ENCODE data around the gene ATP5PF. TPM values are rescaled to one million over a fixed set of nuclear protein-coding genes. Genes with fewer than 3 reads are reported as not detected.

ATP5PF gene
- total RNA-seq, 1 donor from 2014 or later: 78.3 TPM

GRCh38 chr21:25756190-25756932, 21.7 kb upstream of the ATP5PF start:
- ATAC-seq (ENCODE audit: low read depth): no peak
- no peaks in the 10 kb centered on the region for H3K9me3 Mint-ChIP-seq
- intact Hi-C loops (cut with micrococcal nuclease): no loop called here
- no peak for DNase-seq
- H3K4me1 Mint-ChIP-seq: peaks cover 7% of the 10 kb centered on the region
- peak overlapping the region; percentile 2 for H3K27ac Mint-ChIP-seq
- H3K27me3 Mint-ChIP-seq: no peaks in the 10 kb centered on the region
- peaks cover 88% of the 10 kb centered on the region for H3K36me3 Mint-ChIP-seq (ENCODE audit: low read depth)
- ChIA-PET POLR2A (interaction anchor here (1.1 kb wide), 1 partner anchor 204 kb away, joined by 3 read pairs; no protein-coding TSS in a partner anchor), CTCF (no interaction called here)
- no peak overlapping the region for H3K4me3 Mint-ChIP-seq
- TF ChIP-seq CTCF (IDR thresholded peaks at IDR 0.05): no peak

- ChIA-PET POLR2A (no interaction called here), CTCF (no interaction called here)
- ATAC-seq (ENCODE audit: low read depth) (no peak), DNase-seq (no peak)
- H3K4me1 Mint-ChIP-seq: peaks cover 7% of the 10 kb centered on the region
- no peak for TF ChIP-seq CTCF (IDR thresholded peaks at IDR 0.05)
- intact Hi-C loops (cut with micrococcal nuclease): no loop called here
- H3K27me3 Mint-ChIP-seq: no peaks in the 10 kb centered on the region
- H3K4me3 Mint-ChIP-seq: no peak overlapping the region
- no peaks in the 10 kb centered on the region for H3K9me3 Mint-ChIP-seq
- peaks cover 78% of the 10 kb centered on the region for H3K36me3 Mint-ChIP-seq (ENCODE audit: low read depth)
- H3K27ac Mint-ChIP-seq: no peak overlapping the region
These were observed 17.7 kb upstream of the ATP5PF start for GRCh38 chr21:25752416-25752815.

- H3K27me3 Mint-ChIP-seq: no peaks in the 10 kb centered on the region
- no peak for TF ChIP-seq CTCF (IDR thresholded peaks at IDR 0.05)
- H3K36me3 Mint-ChIP-seq (ENCODE audit: low read depth): peaks cover 72% of the 10 kb centered on the region
- ATAC-seq (ENCODE audit: low read depth) (no peak), DNase-seq (no peak)
- intact Hi-C loops (cut with micrococcal nuclease): loop anchor here (2.0 kb wide), 1 partner anchor 15 kb away; no protein-coding TSS in a partner anchor
- no peak overlapping the region for H3K4me3 Mint-ChIP-seq
- CTCF ChIA-PET: no interaction called here
- no peak overlapping the region for H3K27ac Mint-ChIP-seq
- POLR2A ChIA-PET: no interaction called here
- no peaks in the 10 kb centered on the region for H3K4me1 Mint-ChIP-seq
- no peaks in the 10 kb centered on the region for H3K9me3 Mint-ChIP-seq
These were observed 15.4 kb upstream of the ATP5PF start for GRCh38 chr21:25750085-25750484.

GRCh38 chr21:25744854-25745253, 10.2 kb upstream of the ATP5PF start:
- H3K9me3 Mint-ChIP-seq: no peaks in the 10 kb centered on the region
- no peak overlapping the region for H3K27ac Mint-ChIP-seq
- H3K4me3 Mint-ChIP-seq: no peak overlapping the region
- POLR2A ChIA-PET: no interaction called here
- intact Hi-C loops (cut with micrococcal nuclease): no loop called here
- ATAC-seq (ENCODE audit: low read depth) (no peak), DNase-seq (no peak)
- no peaks in the 10 kb centered on the region for H3K27me3 Mint-ChIP-seq
- H3K4me1 Mint-ChIP-seq: peaks cover 12% of the 10 kb centered on the region
- CTCF ChIA-PET: no interaction called here
- no peak for TF ChIP-seq CTCF (IDR thresholded peaks at IDR 0.05)
- peaks cover 59% of the 10 kb centered on the region for H3K36me3 Mint-ChIP-seq (ENCODE audit: low read depth)

GRCh38 chr21:25742900-25743299, 8.2 kb upstream of the ATP5PF start:
- Mint-ChIP-seq H3K36me3 (ENCODE audit: low read depth) (peaks cover 50% of the 10 kb centered on the region), H3K27ac (no peak overlapping the region), H3K27me3 (no peaks in the 10 kb centered on the region), H3K4me1 (peaks cover 31% of the 10 kb centered on the region), H3K9me3 (no peaks in the 10 kb centered on the region), H3K4me3 (no peak overlapping the region)
- intact Hi-C loops (cut with micrococcal nuclease): no loop called here
- DNase-seq (no peak), ATAC-seq (ENCODE audit: low read depth) (no peak)
- no peak for TF ChIP-seq CTCF (IDR thresholded peaks at IDR 0.05)
- ChIA-PET POLR2A (interaction anchor here (1.0 kb wide), 1 partner anchor 251 kb away, joined by 3 read pairs; no protein-coding TSS in a partner anchor), CTCF (no interaction called here)

Measured in activated B cell treated with CpG ODN at 0.5 μM for 24 hours (primary cell).